H9 (cell line): Measurements from ENCODE around the gene CHL1. TPM values are rescaled to one million over a fixed set of nuclear protein-coding genes. Genes with fewer than 3 reads are reported as not detected.

ENCODE experiments used
- DNase-seq: peaks from one replicate; pipeline ENCODE4 v3.0.0-alpha.2; 2017
- H2AFZ ChIP-seq: one replicate; pipeline ENCODE4 v1.6.1; 2013; ENCODE audit warnings: mild to moderate bottlenecking, low read length, control low read depth, moderate library complexity
- H2AK5ac ChIP-seq: 2 replicates; pipeline ENCODE4 v1.6.1; 2013; ENCODE audit warnings: low read length, control low read depth, mixed read lengths; ENCODE audit not compliant: insufficient read length
- H2BK120ac ChIP-seq: one replicate; pipeline ENCODE4 v1.6.1; 2013; ENCODE audit warnings: low read depth, mild to moderate bottlenecking, low read length, control low read depth, inconsistent platforms; ENCODE audit not compliant: poor library complexity, severe bottlenecking
- H2BK12ac ChIP-seq: 2 replicates; pipeline ENCODE4 v1.6.1; 2013; ENCODE audit warnings: low read length, control low read depth, mixed read lengths, low read depth; ENCODE audit not compliant: insufficient read length
- H2BK15ac ChIP-seq: 2 replicates; pipeline ENCODE4 v1.6.1; 2013; ENCODE audit warnings: low read depth, low read length, control low read depth
- H2BK20ac ChIP-seq: one replicate; pipeline ENCODE4 v1.6.1; 2013; ENCODE audit warnings: low read depth, mild to moderate bottlenecking, low read length, control low read depth, inconsistent platforms; ENCODE audit not compliant: poor library complexity, severe bottlenecking
- H2BK5ac ChIP-seq: 2 replicates; pipeline ENCODE4 v1.6.1; 2013; ENCODE audit warnings: low read length, control low read depth, mixed read lengths; ENCODE audit not compliant: insufficient read length
- H3K14ac ChIP-seq: 2 replicates; pipeline ENCODE4 v1.6.1; 2013; ENCODE audit warnings: low read length, control low read depth; ENCODE audit not compliant: insufficient read depth
- H3K18ac ChIP-seq: 2 replicates; pipeline ENCODE4 v1.6.1; 2013; ENCODE audit warnings: low read depth, mild to moderate bottlenecking, mixed read lengths, low read length, control low read depth; ENCODE audit not compliant: insufficient read length
- H3K23ac ChIP-seq: 2 replicates; pipeline ENCODE4 v1.6.1; 2013; ENCODE audit warnings: low read length, control low read depth, mixed read lengths, low read depth; ENCODE audit not compliant: insufficient read length
- H3K23me2 ChIP-seq: 2 replicates; pipeline ENCODE4 v1.6.1; 2013; ENCODE audit warnings: low read depth, mild to moderate bottlenecking, mixed read lengths, low read length, control low read depth; ENCODE audit not compliant: insufficient read length, poor library complexity, severe bottlenecking
- H3K27ac ChIP-seq: 2 replicates; pipeline ENCODE4 v1.5.1; 2013; ENCODE audit warnings: low read length, control low read depth, mixed read lengths, low read depth; ENCODE audit not compliant: insufficient read length
- H3K27me3 ChIP-seq: 2 replicates; pipeline ENCODE4 v1.6.1; 2013; ENCODE audit warnings: low read length, control low read depth, inconsistent platforms; ENCODE audit not compliant: insufficient read depth
- H3K4ac ChIP-seq: 2 replicates; pipeline ENCODE4 v1.6.1; 2013; ENCODE audit warnings: low read depth, mild to moderate bottlenecking, control low read depth, inconsistent platforms, low read length, moderate library complexity
- H3K4me1 ChIP-seq: 2 replicates; pipeline ENCODE4 v1.6.1; 2013; ENCODE audit warnings: low read length, control low read depth, inconsistent platforms; ENCODE audit not compliant: insufficient read depth
- H3K4me2 ChIP-seq: 2 replicates; pipeline ENCODE4 v1.6.1; 2013; ENCODE audit warnings: low read length, control low read depth, mixed read lengths; ENCODE audit not compliant: insufficient read length, insufficient read depth
- H3K56ac ChIP-seq: 2 replicates; pipeline ENCODE4 v1.6.1; 2013; ENCODE audit warnings: low read depth, mild to moderate bottlenecking, mixed read lengths, low read length, control low read depth; ENCODE audit not compliant: insufficient read length
- H3K79me1 ChIP-seq: 2 replicates; pipeline ENCODE4 v1.6.1; 2013; ENCODE audit warnings: low read depth, mild to moderate bottlenecking, moderate library complexity, low read length, control low read depth, inconsistent platforms; ENCODE audit not compliant: insufficient read depth, poor library complexity, severe bottlenecking
- H3K79me2 ChIP-seq: 2 replicates; pipeline ENCODE4 v1.6.1; 2013; ENCODE audit warnings: low read length, control low read depth, inconsistent platforms; ENCODE audit not compliant: insufficient read depth
- H3K9ac ChIP-seq: 2 replicates; pipeline ENCODE4 v1.6.1; 2013; ENCODE audit warnings: low read length, control low read depth, mixed read lengths; ENCODE audit not compliant: insufficient read length; ENCODE audit errors: extremely low read depth
- H3K9me3 ChIP-seq: one replicate; pipeline ENCODE4 v1.6.1; 2013; ENCODE audit warnings: low read depth, low read length, inconsistent platforms; ENCODE audit not compliant: control insufficient read depth
- H3T11ph ChIP-seq: one replicate; pipeline ENCODE4 v1.6.1; 2013; ENCODE audit warnings: mild to moderate bottlenecking, low read length, control low read depth, inconsistent platforms
- H4K20me1 ChIP-seq: one replicate; pipeline ENCODE4 v1.6.1; 2013; ENCODE audit not compliant: control insufficient read depth, insufficient read length, insufficient read depth
- H4K5ac ChIP-seq: 2 replicates; pipeline ENCODE4 v1.6.1; 2013; ENCODE audit warnings: low read depth, mild to moderate bottlenecking, mixed read lengths, low read length, control low read depth; ENCODE audit not compliant: insufficient read length
- H4K8ac ChIP-seq: replicated peaks from 2 replicates; pipeline ENCODE4 v1.6.1; 2013; ENCODE audit warnings: low read length, control low read depth, mixed read lengths, low read depth; ENCODE audit not compliant: insufficient read length
- H4K91ac ChIP-seq: 2 replicates; pipeline ENCODE4 v1.6.1; 2013; ENCODE audit warnings: low read depth, mild to moderate bottlenecking, moderate library complexity, mixed read lengths, low read length, control low read depth; ENCODE audit not compliant: insufficient read length
- H3K27ac Mint-ChIP-seq, 3 experiments: 2 replicates in 2 of 3; 3 replicates in 1 of 3; pipeline ENCODE4 v1.8.0; 2020 to 2021; ENCODE audit warnings: mixed read lengths in 3 of 3, mild to moderate bottlenecking in 1 of 3, moderate library complexity in 1 of 3
- H3K27me3 Mint-ChIP-seq: 2 replicates; pipeline ENCODE4 v1.8.0; 2021; ENCODE audit warnings: low read depth, mild to moderate bottlenecking, moderate library complexity, mixed read lengths
- H3K36me3 Mint-ChIP-seq, 3 experiments: 2 replicates in 2 of 3; 3 replicates in 1 of 3; pipeline ENCODE4 v1.8.0; 2020 to 2021; ENCODE audit warnings: low read depth in 3 of 3, mixed read lengths in 3 of 3; ENCODE audit not compliant: insufficient read depth in 1 of 3
- H3K4me1 Mint-ChIP-seq, 2 experiments: 2 replicates each; pipeline ENCODE4 v1.8.0; 2020; ENCODE audit warnings: mixed read lengths in 2 of 2
- H3K4me3 Mint-ChIP-seq, 2 experiments: 2 replicates in 1 of 2; 3 replicates in 1 of 2; pipeline ENCODE4 v1.8.0; 2020 to 2021; ENCODE audit warnings: mild to moderate bottlenecking in 2 of 2, mixed read lengths in 2 of 2, moderate library complexity in 1 of 2
- H3K9me3 Mint-ChIP-seq, 2 experiments: 2 replicates in 1 of 2; 3 replicates in 1 of 2; pipeline ENCODE4 v1.8.0; 2020; ENCODE audit warnings: mild to moderate bottlenecking in 2 of 2, mixed read lengths in 2 of 2, moderate library complexity in 1 of 2
- CTCF ChIP-seq: fragments of 200-600 bp; sonication (generic); conservative IDR thresholded peaks from 3 replicates; pipeline ENCODE4 v1.8.0; 2021; ENCODE audit warnings: antibody characterized with exemption, mild to moderate bottlenecking
- WGBS: extraction: QIAGEN DNeasy Blood & Tissue Kit; methylation state at CpG from one replicate; pipeline ENCODE4 v1.1.7; 2013; ENCODE audit warnings: missing lambda C conversion rate, low lambda C conversion rate, mixed read lengths; ENCODE audit not compliant: insufficient read length; ENCODE audit errors: extremely low coverage; 5-methylcytosine and 5-hydroxymethylcytosine counted together
- total RNA-seq: library from RNA; stranded (reverse); gene quantifications from 2 replicates; pipeline ENCODE4 v1.2.1, GENCODE V29; 2021

CHL1 gene
- total RNA-seq, 1 experiment from 2014 or later: not detected

DNA sequence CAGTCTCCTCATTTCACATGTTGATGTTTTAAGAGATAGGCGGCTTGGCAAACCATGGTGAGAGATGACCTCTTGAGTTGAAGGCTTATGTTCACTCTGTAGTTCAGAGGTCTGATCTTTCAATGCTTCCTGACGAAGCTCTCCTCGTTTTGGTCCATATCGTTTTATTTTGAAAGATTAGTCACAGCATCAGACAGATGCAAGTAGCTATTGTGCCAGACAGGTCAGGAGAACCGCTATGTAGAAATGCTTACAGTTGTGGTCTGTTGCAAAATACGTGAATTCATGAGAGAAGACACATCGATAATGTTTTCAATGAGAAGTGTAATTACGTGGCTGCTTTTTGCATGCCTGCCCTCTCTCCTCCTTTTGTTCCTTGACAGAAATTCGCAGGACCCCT, 47.5 kb downstream of the CHL1 start:
- H3K9me3 ChIP-seq: no peaks in the 10 kb centered on the region
- no peak for TF ChIP-seq CTCF
- H3K14ac ChIP-seq: no peak overlapping the region
- H3K27me3 ChIP-seq: no peaks in the 10 kb centered on the region
- no peak overlapping the region for H3K27ac Mint-ChIP-seq
- no peak overlapping the region for H3K4me2 ChIP-seq
- no peaks in the 10 kb centered on the region for H3K23me2 ChIP-seq
- H2BK5ac ChIP-seq: no peak overlapping the region
- H3K4me1 ChIP-seq: no peaks in the 10 kb centered on the region
- no peak overlapping the region for H3K18ac ChIP-seq
- no peak overlapping the region for H2BK12ac ChIP-seq
- H3K4me3 Mint-ChIP-seq: no peak overlapping the region
- no peak overlapping the region for H2BK120ac ChIP-seq
- no peak for DNase-seq
- no peaks in the 10 kb centered on the region for H3K79me1 ChIP-seq
- peaks cover 0 to under 1% of the 10 kb centered on the region in 2 experiments; a peak in 2 of 4 replicates for H3K4me1 Mint-ChIP-seq
- H2AK5ac ChIP-seq: no peak overlapping the region
- H3K4ac ChIP-seq: no peak overlapping the region
- H2AFZ ChIP-seq: no peak overlapping the region
- H3K9me3 Mint-ChIP-seq: no peaks in the 10 kb centered on the region
- no peak overlapping the region for H3K9ac ChIP-seq
- H2BK20ac ChIP-seq: no peak overlapping the region
- no peak overlapping the region for H3T11ph ChIP-seq
- H3K23ac ChIP-seq: no peak overlapping the region
- H4K8ac ChIP-seq: no peak overlapping the region
- no peaks in the 10 kb centered on the region for H4K20me1 ChIP-seq
- H3K79me2 ChIP-seq: no peaks in the 10 kb centered on the region
- no peak overlapping the region for H4K91ac ChIP-seq
- H3K56ac ChIP-seq: no peak overlapping the region
- no peak overlapping the region for H4K5ac ChIP-seq
- H2BK15ac ChIP-seq: no peak overlapping the region
- H3K27ac ChIP-seq: no peak overlapping the region
- no CpG with 5 or more reads among the region's 9 CpGs for WGBS
- no peaks in the 10 kb centered on the region for H3K36me3 Mint-ChIP-seq
- no peaks in the 10 kb centered on the region for H3K27me3 Mint-ChIP-seq
